ENCODE data around the gene PTPN5.

Gene PTPN5

GRCh38 chr11:18773104-18773503 lies 18.5 kb downstream of the PTPN5 start:
- DNase-seq (ENCODE audit: low read depth in 3 of 3) = no peak

GRCh38 chr11:18772211-18772610 lies 19.4 kb downstream of the PTPN5 start:
- DNase-seq (ENCODE audit: low read depth in 3 of 3) = no peak

- no peak for DNase-seq (ENCODE audit: low read depth in 3 of 3)
Observed at GRCh38 chr11:18771266-18772035, 20.1 kb downstream of the PTPN5 start.

- DNase-seq (ENCODE audit: low read depth in 3 of 3) = no peak
Observed at GRCh38 chr11:18770479-18771125, 21.0 kb downstream of the PTPN5 start.

- DNase-seq (ENCODE audit: low read depth in 3 of 3) = no peak
Observed at GRCh38 chr11:18769802-18770456, 21.7 kb downstream of the PTPN5 start.

- DNase-seq (ENCODE audit: low read depth in 3 of 3) = no peak
Observed at GRCh38 chr11:18768978-18769377, 22.6 kb downstream of the PTPN5 start.

- DNase-seq (ENCODE audit: low read depth in 3 of 3) = peak in 1 of 3 donors; percentile 5
Observed at GRCh38 chr11:18768472-18768901, 23.1 kb downstream of the PTPN5 start.

GRCh38 chr11:18766015-18766414 lies 25.6 kb downstream of the PTPN5 start:
- no peak for DNase-seq (ENCODE audit: low read depth in 3 of 3)

GRCh38 chr11:18765554-18765953 lies 26.0 kb downstream of the PTPN5 start:
- no peak for DNase-seq (ENCODE audit: low read depth in 3 of 3)

GRCh38 chr11:18761741-18762140 lies 29.9 kb downstream of the PTPN5 start:
- DNase-seq (ENCODE audit: low read depth in 3 of 3) = no peak

- DNase-seq (ENCODE audit: low read depth in 3 of 3) = no peak
Observed at GRCh38 chr11:18761144-18761543, 30.5 kb downstream of the PTPN5 start.

GRCh38 chr11:18757811-18758210 lies 33.8 kb downstream of the PTPN5 start:
- DNase-seq (ENCODE audit: low read depth in 3 of 3) = no peak

GRCh38 chr11:18756889-18757288 lies 34.7 kb downstream of the PTPN5 start:
- no peak for DNase-seq (ENCODE audit: low read depth in 3 of 3)

GRCh38 chr11:18754308-18754707 lies 37.3 kb downstream of the PTPN5 start:
- no peak for DNase-seq (ENCODE audit: low read depth in 3 of 3)

- no peak for DNase-seq (ENCODE audit: low read depth in 3 of 3)
Observed at GRCh38 chr11:18752502-18752901, 39.1 kb downstream of the PTPN5 start.

GRCh38 chr11:18750944-18751343 lies 40.7 kb downstream of the PTPN5 start:
- no peak for DNase-seq (ENCODE audit: low read depth in 3 of 3)

GRCh38 chr11:18749681-18750319 lies 41.8 kb downstream of the PTPN5 start:
- DNase-seq (ENCODE audit: low read depth in 3 of 3) = no peak

- DNase-seq (ENCODE audit: low read depth in 3 of 3) = no peak
Observed at GRCh38 chr11:18748766-18749365, 42.7 kb downstream of the PTPN5 start.

- no peak for DNase-seq (ENCODE audit: low read depth in 3 of 3)
Observed at GRCh38 chr11:18745251-18745650, 46.3 kb downstream of the PTPN5 start.

- DNase-seq (ENCODE audit: low read depth in 3 of 3) = no peak
Observed at GRCh38 chr11:18743900-18744514, 47.6 kb downstream of the PTPN5 start.

GRCh38 chr11:18743365-18743764 lies 48.2 kb downstream of the PTPN5 start:
- no peak for DNase-seq (ENCODE audit: low read depth in 3 of 3)
